Measurements from ENCODE around the gene ASB15. TPM values are rescaled to one million over a fixed set of nuclear protein-coding genes. Genes with fewer than 3 reads are reported as not detected.

ASB15 gene
- polyA plus RNA-seq, 1 donor from 2014 or later = not detected

DNA sequence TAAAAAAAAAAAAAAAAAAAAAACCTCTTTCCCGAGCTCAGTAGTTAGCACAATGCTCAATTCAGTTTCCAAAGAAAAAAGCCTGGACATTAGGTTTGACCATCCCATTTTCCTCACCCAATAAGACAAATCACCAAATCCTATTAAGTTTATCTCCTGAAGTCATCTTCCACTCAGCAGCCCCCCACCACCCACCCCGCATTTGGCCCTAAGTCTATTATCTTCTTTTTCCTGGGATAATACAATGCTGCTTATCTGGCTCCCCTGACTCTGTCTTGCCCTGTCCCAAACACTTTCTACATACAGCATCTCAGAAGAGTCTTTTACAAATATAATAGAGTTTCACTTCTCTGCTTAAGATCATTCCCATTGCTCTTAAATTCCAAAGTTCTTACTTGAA is 36.3 kb downstream of the ASB15 start:
- no peak overlapping the region for H3K4me2 ChIP-seq (ENCODE audit: low read length)
- no peaks in the 10 kb centered on the region for H3K27me3 ChIP-seq (ENCODE audit: insufficient read depth, low read depth, low read length)
- H3F3A ChIP-seq (ENCODE audit: insufficient read depth, low read length, poor library complexity, severe bottlenecking) = no peaks in the 10 kb centered on the region
- H3K36me3 ChIP-seq (ENCODE audit: insufficient read depth, low read length) = no peaks in the 10 kb centered on the region
- no peaks in the 10 kb centered on the region for H3K79me2 ChIP-seq (replicated peaks; ENCODE audit: insufficient read depth, low read length)
- TF ChIP-seq POLR2AphosphoS5 (IDR thresholded peaks at IDR 0.05) (no peak), TAF1 (IDR thresholded peaks at IDR 0.05; ENCODE audit: low read depth) (no peak), RAD21 (conservative IDR thresholded peaks at IDR 0.05) (no peak), SMC3 (conservative IDR thresholded peaks at IDR 0.05; ENCODE audit: poor library complexity) (no peak), EZH2 (IDR thresholded peaks at IDR 0.05; ENCODE audit: borderline replicate concordance, insufficient read depth, low read length, poor library complexity, severe bottlenecking) (no peak), EP300 (conservative IDR thresholded peaks at IDR 0.05; ENCODE audit: poor library complexity, severe bottlenecking) (no peak), MXI1 (conservative IDR thresholded peaks at IDR 0.05; ENCODE audit: poor library complexity, severe bottlenecking) (no peak)
- TF ChIP-seq, protein P1, sequence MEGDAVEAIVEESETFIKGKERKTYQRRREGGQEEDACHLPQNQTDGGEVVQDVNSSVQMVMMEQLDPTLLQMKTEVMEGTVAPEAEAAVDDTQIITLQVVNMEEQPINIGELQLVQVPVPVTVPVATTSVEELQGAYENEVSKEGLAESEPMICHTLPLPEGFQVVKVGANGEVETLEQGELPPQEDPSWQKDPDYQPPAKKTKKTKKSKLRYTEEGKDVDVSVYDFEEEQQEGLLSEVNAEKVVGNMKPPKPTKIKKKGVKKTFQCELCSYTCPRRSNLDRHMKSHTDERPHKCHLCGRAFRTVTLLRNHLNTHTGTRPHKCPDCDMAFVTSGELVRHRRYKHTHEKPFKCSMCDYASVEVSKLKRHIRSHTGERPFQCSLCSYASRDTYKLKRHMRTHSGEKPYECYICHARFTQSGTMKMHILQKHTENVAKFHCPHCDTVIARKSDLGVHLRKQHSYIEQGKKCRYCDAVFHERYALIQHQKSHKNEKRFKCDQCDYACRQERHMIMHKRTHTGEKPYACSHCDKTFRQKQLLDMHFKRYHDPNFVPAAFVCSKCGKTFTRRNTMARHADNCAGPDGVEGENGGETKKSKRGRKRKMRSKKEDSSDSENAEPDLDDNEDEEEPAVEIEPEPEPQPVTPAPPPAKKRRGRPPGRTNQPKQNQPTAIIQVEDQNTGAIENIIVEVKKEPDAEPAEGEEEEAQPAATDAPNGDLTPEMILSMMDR (IDR thresholded peaks at IDR 0.05; ENCODE audit: poor library complexity, severe bottlenecking) = no peak
- TF ChIP-seq, protein P2, sequence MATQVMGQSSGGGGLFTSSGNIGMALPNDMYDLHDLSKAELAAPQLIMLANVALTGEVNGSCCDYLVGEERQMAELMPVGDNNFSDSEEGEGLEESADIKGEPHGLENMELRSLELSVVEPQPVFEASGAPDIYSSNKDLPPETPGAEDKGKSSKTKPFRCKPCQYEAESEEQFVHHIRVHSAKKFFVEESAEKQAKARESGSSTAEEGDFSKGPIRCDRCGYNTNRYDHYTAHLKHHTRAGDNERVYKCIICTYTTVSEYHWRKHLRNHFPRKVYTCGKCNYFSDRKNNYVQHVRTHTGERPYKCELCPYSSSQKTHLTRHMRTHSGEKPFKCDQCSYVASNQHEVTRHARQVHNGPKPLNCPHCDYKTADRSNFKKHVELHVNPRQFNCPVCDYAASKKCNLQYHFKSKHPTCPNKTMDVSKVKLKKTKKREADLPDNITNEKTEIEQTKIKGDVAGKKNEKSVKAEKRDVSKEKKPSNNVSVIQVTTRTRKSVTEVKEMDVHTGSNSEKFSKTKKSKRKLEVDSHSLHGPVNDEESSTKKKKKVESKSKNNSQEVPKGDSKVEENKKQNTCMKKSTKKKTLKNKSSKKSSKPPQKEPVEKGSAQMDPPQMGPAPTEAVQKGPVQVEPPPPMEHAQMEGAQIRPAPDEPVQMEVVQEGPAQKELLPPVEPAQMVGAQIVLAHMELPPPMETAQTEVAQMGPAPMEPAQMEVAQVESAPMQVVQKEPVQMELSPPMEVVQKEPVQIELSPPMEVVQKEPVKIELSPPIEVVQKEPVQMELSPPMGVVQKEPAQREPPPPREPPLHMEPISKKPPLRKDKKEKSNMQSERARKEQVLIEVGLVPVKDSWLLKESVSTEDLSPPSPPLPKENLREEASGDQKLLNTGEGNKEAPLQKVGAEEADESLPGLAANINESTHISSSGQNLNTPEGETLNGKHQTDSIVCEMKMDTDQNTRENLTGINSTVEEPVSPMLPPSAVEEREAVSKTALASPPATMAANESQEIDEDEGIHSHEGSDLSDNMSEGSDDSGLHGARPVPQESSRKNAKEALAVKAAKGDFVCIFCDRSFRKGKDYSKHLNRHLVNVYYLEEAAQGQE (IDR thresholded peaks at IDR 0.05; ENCODE audit: borderline replicate concordance) = no peak
- H3K27ac ChIP-seq (ENCODE audit: low read length) = no peak overlapping the region
- no peak overlapping the region for H3K4me3 ChIP-seq (ENCODE audit: low read length)
- H4K20me1 ChIP-seq (ENCODE audit: insufficient read depth) = no peaks in the 10 kb centered on the region
- H3K9ac ChIP-seq (ENCODE audit: low read length) = no peak overlapping the region
- no peaks in the 10 kb centered on the region for H3K9me2 ChIP-seq (ENCODE audit: insufficient read depth, low read length)
- H3K9me3 ChIP-seq (ENCODE audit: low read length) = no peaks in the 10 kb centered on the region
- H2AFZ ChIP-seq (ENCODE audit: low read depth, low read length) = no peak overlapping the region

- Histone ChIP-seq H3K4me2 (ENCODE audit: low read length) (no peak overlapping the region), H3K9me2 (ENCODE audit: insufficient read depth, low read length) (no peaks in the 10 kb centered on the region), H3K9me3 (ENCODE audit: low read length) (no peaks in the 10 kb centered on the region), H3K79me2 (replicated peaks; ENCODE audit: insufficient read depth, low read length) (no peaks in the 10 kb centered on the region), H3K36me3 (ENCODE audit: insufficient read depth, low read length) (no peaks in the 10 kb centered on the region), H3K27ac (ENCODE audit: low read length) (no peak overlapping the region), H2AFZ (ENCODE audit: low read depth, low read length) (no peak overlapping the region), H3F3A (ENCODE audit: insufficient read depth, low read length, poor library complexity, severe bottlenecking) (no peaks in the 10 kb centered on the region), H3K27me3 (ENCODE audit: insufficient read depth, low read depth, low read length) (no peaks in the 10 kb centered on the region), H4K20me1 (ENCODE audit: insufficient read depth) (no peaks in the 10 kb centered on the region), H3K4me3 (ENCODE audit: low read length) (no peak overlapping the region), H3K9ac (ENCODE audit: low read length) (no peak overlapping the region)
- TF ChIP-seq TAF1 (IDR thresholded peaks at IDR 0.05; ENCODE audit: low read depth) (no peak), SMC3 (conservative IDR thresholded peaks at IDR 0.05; ENCODE audit: poor library complexity) (no peak), POLR2AphosphoS5 (IDR thresholded peaks at IDR 0.05) (no peak), EZH2 (IDR thresholded peaks at IDR 0.05; ENCODE audit: borderline replicate concordance, insufficient read depth, low read length, poor library complexity, severe bottlenecking) (no peak), MXI1 (conservative IDR thresholded peaks at IDR 0.05; ENCODE audit: poor library complexity, severe bottlenecking) (no peak), EP300 (conservative IDR thresholded peaks at IDR 0.05; ENCODE audit: poor library complexity, severe bottlenecking) (no peak), RAD21 (conservative IDR thresholded peaks at IDR 0.05) (no peak)
- TF ChIP-seq, protein P2 (IDR thresholded peaks at IDR 0.05; ENCODE audit: borderline replicate concordance) = no peak
- TF ChIP-seq, protein P1 (IDR thresholded peaks at IDR 0.05; ENCODE audit: poor library complexity, severe bottlenecking) = no peak
Observed at GRCh38 chr7:123639631-123640030, 38.0 kb downstream of the ASB15 start.

All from neural cell (in vitro differentiated cells).